Body of pancreas (tissue), 4 donors: ENCODE measurements around the gene NAA38. TPM values are rescaled to one million over a fixed set of nuclear protein-coding genes. Genes with fewer than 3 reads are reported as not detected.

Experiments used
- ATAC-seq: fragments of 150-250 bp; one replicate; pipeline ENCODE4 v1.9.1; 2016
- DNase-seq, 4 donors: peaks; one replicate each; pipeline ENCODE4 v3.0.0-alpha.2; 2019
- H3K27ac ChIP-seq, 4 donors: fragments of 200-600 bp; sonication (generic); 1 replicate in 3 of 4; 2 replicates in 1 of 4; pipeline versions ENCODE4 v1.5.1 to v1.6.1; 2016 to 2019; ENCODE audit warnings: mild to moderate bottlenecking in 1 of 4, mixed read lengths in 1 of 4, moderate library complexity in 1 of 4
- H3K27me3 ChIP-seq, 2 donors: fragments of 200-600 bp; sonication (generic); one replicate each; pipeline ENCODE4 v1.6.0; 2016; ENCODE audit warnings: mild to moderate bottlenecking in 1 of 2
- H3K36me3 ChIP-seq, 2 donors: fragments of 200-600 bp; sonication (generic); replicated peaks in 1 of 2; 2 replicates each; pipeline ENCODE4 v1.5.1; 2016; ENCODE audit warnings: low read depth in 2 of 2; ENCODE audit not compliant: insufficient read depth in 1 of 2
- H3K4me1 ChIP-seq: fragments of 200-600 bp; sonication (generic); one replicate; pipeline ENCODE4 v1.6.0; 2016
- H3K4me3 ChIP-seq, 2 donors: fragments of 200-600 bp; sonication (generic); 1 replicate in 1 of 2; 2 replicates in 1 of 2; pipeline ENCODE4 v1.5.1; 2016 to 2019
- H3K9me3 ChIP-seq, 3 donors: fragments of 200-600 bp; sonication (generic); 1 replicate in 2 of 3; 2 replicates in 1 of 3; pipeline ENCODE4 v1.5.1; 2016
- POLR2A ChIP-seq, 3 donors: fragments of 450-650 bp; IDR thresholded peaks; one replicate each; pipeline ENCODE4 v1.6.1; 2016; ENCODE audit warnings: antibody characterized with exemption in 3 of 3, mild to moderate bottlenecking in 2 of 3
- WGBS, 2 donors: methylation state at CpG; one replicate each; pipeline ENCODE4 v1.1.5; 2017; 5-methylcytosine and 5-hydroxymethylcytosine counted together
- intact Hi-C: fragments of 100-400 bp; cut with DNase I; formaldehyde crosslinking; loops from one replicate; pipeline ENCODE4 v1.15.1; 2023
- total RNA-seq, 2 donors: library from RNA; depleted of rRNA; stranded (reverse); fragments of >200 nt; gene quantifications; one replicate each; pipeline ENCODE4 v1.1.0, GENCODE V29; 2016
- TF ChIP-seq, protein P1 (sequence below), 7 experiments: fragments of 450-650 bp in 4 of 7; fragments of 200-600 bp in 3 of 7; sonication (generic) in 3 of 7; IDR thresholded peaks; one replicate each; pipeline ENCODE4 v1.5.1; 2016 to 2019; ENCODE audit warnings: antibody characterized with exemption in 7 of 7

The NAA38 gene
- total RNA-seq, 2 donors from 2014 or later: 25.7 to 50.1 TPM

DNA sequence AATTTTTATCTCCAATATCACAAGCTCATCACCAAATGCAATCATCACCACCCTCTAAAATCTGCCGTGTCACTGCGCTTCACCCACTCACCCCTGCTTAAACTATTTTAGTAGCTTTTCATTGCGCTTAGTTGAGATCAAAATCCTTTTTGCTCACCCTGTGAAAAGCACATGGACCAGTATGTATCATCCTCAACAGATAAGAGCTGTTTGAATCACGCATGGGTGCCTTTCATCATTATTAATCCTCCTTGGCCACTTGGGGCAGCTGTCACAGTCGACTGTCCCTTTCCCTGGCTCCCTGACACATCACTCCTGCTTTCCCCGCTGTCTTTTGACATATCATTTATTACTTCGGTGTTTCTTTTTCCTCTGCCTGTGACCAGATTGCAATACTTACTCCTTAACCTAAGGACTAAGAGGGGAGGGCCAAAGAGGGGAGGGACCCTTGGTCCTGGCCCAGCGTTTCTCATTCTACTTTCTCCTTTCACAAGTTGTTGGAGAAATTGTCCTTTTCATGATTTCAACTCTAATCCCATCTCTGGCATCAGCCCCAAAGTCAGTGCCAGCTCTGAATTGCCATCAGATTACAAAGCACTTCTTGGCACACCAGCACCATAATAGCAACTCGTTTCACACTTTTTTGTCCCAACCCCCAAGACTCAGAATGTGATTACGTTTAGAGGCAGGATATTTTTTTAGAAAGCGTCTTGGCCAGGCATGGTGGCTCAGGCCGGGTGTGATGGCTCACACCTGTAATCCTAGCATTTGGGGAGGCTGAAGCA lies 32.0 kb downstream of the NAA38 start:
- peaks cover 10% of the 10 kb centered on the region for H3K4me1 ChIP-seq
- no peaks in the 10 kb centered on the region for H3K36me3 ChIP-seq
- no peak overlapping the region for H3K4me3 ChIP-seq
- ATAC-seq: peak; percentile 39
- 25 to 26% methylated on average over 12 of the region's 12 CpGs for WGBS, 2 donors
- no peaks in the 10 kb centered on the region for H3K9me3 ChIP-seq
- H3K27ac ChIP-seq: no peak overlapping the region
- peak in 1 of 4 donors; percentile 34 for DNase-seq
- no peaks in the 10 kb centered on the region for H3K27me3 ChIP-seq
- intact Hi-C loops: loop anchor here (10.0 kb wide), 1 partner anchor 159 kb away; no protein-coding TSS in a partner anchor
- TF ChIP-seq, protein P1, sequence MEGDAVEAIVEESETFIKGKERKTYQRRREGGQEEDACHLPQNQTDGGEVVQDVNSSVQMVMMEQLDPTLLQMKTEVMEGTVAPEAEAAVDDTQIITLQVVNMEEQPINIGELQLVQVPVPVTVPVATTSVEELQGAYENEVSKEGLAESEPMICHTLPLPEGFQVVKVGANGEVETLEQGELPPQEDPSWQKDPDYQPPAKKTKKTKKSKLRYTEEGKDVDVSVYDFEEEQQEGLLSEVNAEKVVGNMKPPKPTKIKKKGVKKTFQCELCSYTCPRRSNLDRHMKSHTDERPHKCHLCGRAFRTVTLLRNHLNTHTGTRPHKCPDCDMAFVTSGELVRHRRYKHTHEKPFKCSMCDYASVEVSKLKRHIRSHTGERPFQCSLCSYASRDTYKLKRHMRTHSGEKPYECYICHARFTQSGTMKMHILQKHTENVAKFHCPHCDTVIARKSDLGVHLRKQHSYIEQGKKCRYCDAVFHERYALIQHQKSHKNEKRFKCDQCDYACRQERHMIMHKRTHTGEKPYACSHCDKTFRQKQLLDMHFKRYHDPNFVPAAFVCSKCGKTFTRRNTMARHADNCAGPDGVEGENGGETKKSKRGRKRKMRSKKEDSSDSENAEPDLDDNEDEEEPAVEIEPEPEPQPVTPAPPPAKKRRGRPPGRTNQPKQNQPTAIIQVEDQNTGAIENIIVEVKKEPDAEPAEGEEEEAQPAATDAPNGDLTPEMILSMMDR (IDR thresholded peaks at IDR 0.05): no peak
- no peak for TF ChIP-seq POLR2A (IDR thresholded peaks at IDR 0.05)

DNA sequence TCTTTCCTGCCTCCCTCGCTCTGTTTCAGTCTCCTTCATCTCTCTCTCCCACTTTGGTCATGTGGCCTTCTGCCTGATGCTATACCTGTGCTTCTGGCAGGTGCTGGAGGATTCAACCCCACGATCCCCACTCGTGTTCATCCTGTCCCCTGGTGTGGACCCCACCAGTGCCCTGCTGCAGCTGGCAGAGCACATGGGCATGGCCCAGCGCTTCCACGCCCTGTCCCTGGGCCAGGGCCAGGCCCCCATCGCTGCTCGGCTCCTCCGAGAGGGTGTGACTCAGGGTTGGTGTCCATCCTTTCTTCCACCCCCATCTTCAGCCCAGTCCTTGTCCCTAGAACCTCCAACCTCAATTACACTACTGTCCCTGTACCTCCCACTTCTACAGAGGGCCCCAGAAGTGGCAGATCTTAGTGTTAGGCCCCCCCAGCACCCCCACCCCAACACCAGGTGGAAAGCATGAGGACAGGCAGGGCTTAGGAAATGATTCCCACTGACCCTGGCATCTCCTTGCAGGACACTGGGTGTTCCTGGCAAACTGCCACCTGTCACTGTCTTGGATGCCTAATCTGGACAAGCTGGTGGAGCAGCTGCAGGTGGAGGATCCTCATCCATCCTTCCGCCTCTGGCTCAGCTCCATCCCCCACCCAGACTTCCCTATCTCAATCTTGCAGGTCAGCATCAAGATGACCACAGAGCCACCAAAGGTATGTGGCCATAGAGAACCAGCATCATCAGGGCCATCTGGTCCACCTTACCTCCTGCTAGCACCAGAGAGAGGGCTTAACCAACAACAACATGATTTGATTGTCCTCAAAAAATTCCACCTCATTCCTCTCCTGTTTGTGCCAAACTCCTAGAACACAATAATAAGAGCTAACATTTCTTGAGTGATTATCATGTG lies 33.1 kb downstream of the NAA38 start:
- no peaks in the 10 kb centered on the region for H3K27me3 ChIP-seq
- H3K9me3 ChIP-seq: no peaks in the 10 kb centered on the region
- ATAC-seq: no peak
- no peaks in the 10 kb centered on the region for H3K36me3 ChIP-seq
- 76 to 83% methylated on average over 9 of the region's 9 CpGs for WGBS, 2 donors
- DNase-seq: no peak
- H3K4me1 ChIP-seq: peaks cover 10% of the 10 kb centered on the region
- no peak overlapping the region for H3K4me3 ChIP-seq
- intact Hi-C loops: loop anchor here (5.0 to 10.0 kb wide), 2 partner anchors 33 to 161 kb away; partner anchors contain the start of genes CYB5D1, NAA38 and TMEM88
- TF ChIP-seq, protein P1 (IDR thresholded peaks at IDR 0.05): no peak
- TF ChIP-seq POLR2A (IDR thresholded peaks at IDR 0.05): no peak
- no peak overlapping the region for H3K27ac ChIP-seq

DNA sequence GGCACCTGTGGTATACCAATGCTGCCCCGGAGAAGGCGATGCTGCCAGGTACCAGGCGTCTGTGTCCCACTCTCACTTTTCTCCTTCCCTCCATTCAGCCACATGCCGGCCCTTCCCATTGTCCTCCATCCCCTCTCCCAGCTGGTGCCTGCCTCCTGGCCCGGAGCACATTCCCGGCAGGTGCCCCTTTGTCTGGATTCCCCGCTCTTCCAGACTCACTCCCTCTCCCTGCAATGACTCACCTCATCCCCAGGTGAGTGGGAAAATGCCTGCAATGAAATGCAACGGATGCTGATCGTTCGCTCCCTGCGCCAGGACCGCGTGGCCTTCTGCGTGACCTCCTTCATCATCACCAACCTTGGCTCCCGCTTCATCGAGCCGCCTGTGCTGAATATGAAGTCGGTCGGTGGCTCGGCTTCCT lies 33.8 kb downstream of the NAA38 start:
- intact Hi-C loops: loop anchor here (5.0 to 10.0 kb wide), 2 partner anchors 34 to 161 kb away; partner anchors contain the start of genes CYB5D1, NAA38 and TMEM88
- TF ChIP-seq POLR2A (IDR thresholded peaks at IDR 0.05): no peak
- TF ChIP-seq, protein P1 (IDR thresholded peaks at IDR 0.05): no peak
- Histone ChIP-seq H3K4me3 (no peak overlapping the region), H3K4me1 (peaks cover 10% of the 10 kb centered on the region), H3K36me3 (no peaks in the 10 kb centered on the region), H3K27ac (no peak overlapping the region), H3K9me3 (no peaks in the 10 kb centered on the region), H3K27me3 (no peaks in the 10 kb centered on the region)
- no peak for ATAC-seq
- WGBS, 2 donors: 81 to 84% methylated on average over 20 of the region's 20 CpGs
- no peak for DNase-seq

DNA sequence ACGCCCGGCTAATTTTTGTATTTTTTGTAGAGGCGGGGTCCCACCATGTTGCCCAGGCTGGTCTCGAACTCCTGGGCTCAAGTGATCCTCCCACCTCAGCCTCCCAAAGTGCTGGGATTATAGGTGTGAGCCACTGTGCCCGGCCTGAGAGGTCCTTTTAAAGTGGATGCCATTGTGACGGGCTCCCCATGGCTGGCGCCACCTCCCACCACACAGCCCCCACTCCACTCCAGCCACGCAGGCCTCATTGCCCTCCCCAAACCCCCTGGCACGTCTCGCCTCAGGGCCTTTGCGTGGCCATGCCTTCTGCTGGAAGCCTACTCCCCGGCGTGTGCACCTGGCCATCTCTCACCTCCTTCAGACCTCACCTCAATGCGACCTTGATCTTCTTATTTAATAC lies 35.2 kb downstream of the NAA38 start:
- no peaks in the 10 kb centered on the region for H3K27me3 ChIP-seq
- no peaks in the 10 kb centered on the region for H3K9me3 ChIP-seq
- no peak overlapping the region for H3K27ac ChIP-seq
- TF ChIP-seq, protein P1 (IDR thresholded peaks at IDR 0.05): no peak
- TF ChIP-seq POLR2A (IDR thresholded peaks at IDR 0.05): no peak
- 56 to 59% methylated on average over 13 to 14 of the region's 14 CpGs for WGBS, 2 donors
- H3K4me3 ChIP-seq: no peak overlapping the region
- no peaks in the 10 kb centered on the region for H3K36me3 ChIP-seq
- no peak for ATAC-seq
- DNase-seq: no peak
- intact Hi-C loops: loop anchor here (5.0 to 10.0 kb wide), 2 partner anchors 35 to 163 kb away; partner anchors contain the start of genes CYB5D1, NAA38 and TMEM88
- H3K4me1 ChIP-seq: peaks cover 10% of the 10 kb centered on the region
